WTC11 (cell line): ENCODE results near the gene CD164. TPM values are rescaled to one million over a fixed set of nuclear protein-coding genes. Genes with fewer than 3 reads are reported as not detected.

Experiments
- ATAC-seq: fragments of 200-7000 bp; cut with Tn5 transposase; 2 replicates; pipeline ENCODE4 v1.10.0; 2021; ENCODE audit warnings: mild to moderate bottlenecking, moderate library complexity
- CTCF ChIA-PET: fragments of 300-600 bp; sonication (Branson Sonifier 250); formaldehyde crosslinking; loops from one replicate; lab custom pipeline; 2021; ENCODE audit warnings: antibody characterized with exemption; lab: Charles Lee
- POLR2A ChIA-PET: fragments of 350-600 bp; sonication (Branson Sonifier 250); formaldehyde crosslinking; loops from one replicate; lab custom pipeline; 2021; ENCODE audit warnings: antibody characterized with exemption; lab: Charles Lee
- DNase-seq: peaks from one replicate; pipeline ENCODE4 v3.0.0; 2021; ENCODE audit warnings: low spot score
- H3K27ac Mint-ChIP-seq: 2 replicates; pipeline ENCODE4 v1.8.0; 2021; ENCODE audit warnings: mixed read lengths
- H3K27me3 Mint-ChIP-seq: 2 replicates; pipeline ENCODE4 v1.8.0; 2021; ENCODE audit warnings: low read depth, mild to moderate bottlenecking, moderate library complexity, mixed read lengths
- H3K36me3 Mint-ChIP-seq: 2 replicates; pipeline ENCODE4 v1.8.0; 2021; ENCODE audit warnings: mixed read lengths
- H3K4me1 Mint-ChIP-seq: 2 replicates; pipeline ENCODE4 v1.8.0; 2022; ENCODE audit warnings: mixed read lengths
- H3K4me3 Mint-ChIP-seq: 2 replicates; pipeline ENCODE4 v1.8.0; 2021; ENCODE audit warnings: mild to moderate bottlenecking, moderate library complexity, mixed read lengths
- H3K9me3 Mint-ChIP-seq: 2 replicates; pipeline ENCODE4 v1.8.0; 2021; ENCODE audit warnings: mixed read lengths
- CREM ChIP-seq: sonication (generic); formaldehyde crosslinking; IDR thresholded peaks from 2 replicates; pipeline ENCODE4 v1.8.1; 2022; ENCODE audit warnings: mild to moderate bottlenecking, missing genetic modification reagents, moderate library complexity
- JAZF1 ChIP-seq: fragments of 250-450 bp; sonication (Bioruptor Pico); IDR thresholded peaks from 2 replicates; pipeline ENCODE4 v1.9.0; 2021; ENCODE audit warnings: moderate library complexity, mild to moderate bottlenecking, inconsistent platforms
- JUN ChIP-seq: sonication (generic); formaldehyde crosslinking; IDR thresholded peaks from 2 replicates; pipeline ENCODE4 v1.8.0; 2023; ENCODE audit warnings: mild to moderate bottlenecking, missing genetic modification reagents
- NFATC4 ChIP-seq: fragments of 250-450 bp; sonication (Bioruptor Pico); IDR thresholded peaks from 2 replicates; pipeline ENCODE4 v1.9.0; 2021; ENCODE audit warnings: mild to moderate bottlenecking
- NR1H2 ChIP-seq: sonication (generic); formaldehyde crosslinking; IDR thresholded peaks from 2 replicates; pipeline ENCODE4 v1.9.0; 2021; ENCODE audit warnings: mild to moderate bottlenecking, moderate library complexity, missing genetic modification reagents
- RELA ChIP-seq: sonication (generic); formaldehyde crosslinking; IDR thresholded peaks from 2 replicates; pipeline ENCODE4 v1.8.1; 2022; ENCODE audit warnings: missing genetic modification reagents, mild to moderate bottlenecking, borderline replicate concordance
- ZNF263 ChIP-seq: sonication (generic); formaldehyde crosslinking; IDR thresholded peaks from 2 replicates; pipeline ENCODE4 v1.8.1; 2022; ENCODE audit warnings: low read depth, mild to moderate bottlenecking, moderate library complexity, missing genetic modification reagents
- total RNA-seq: library from RNA; stranded (reverse); gene quantifications from 3 replicates; pipeline ENCODE4 v1.2.3, GENCODE V29; 2021
- TF ChIP-seq, protein P1 (sequence below): sonication (generic); formaldehyde crosslinking; conservative IDR thresholded peaks from 2 replicates; pipeline ENCODE4 v1.8.1; 2023; ENCODE audit warnings: mild to moderate bottlenecking, low read depth, missing genetic modification reagents, moderate library complexity
- TF ChIP-seq, protein P2 (sequence below): sonication (generic); formaldehyde crosslinking; IDR thresholded peaks from 2 replicates; pipeline ENCODE4 v1.8.1; 2022; ENCODE audit warnings: mild to moderate bottlenecking, moderate library complexity, missing genetic modification reagents
- TF ChIP-seq, protein P3 (sequence below): fragments of 250-450 bp; sonication (Bioruptor Pico); IDR thresholded peaks from 2 replicates; pipeline ENCODE4 v1.9.0; 2021; ENCODE audit warnings: mild to moderate bottlenecking
- TF ChIP-seq, protein P4 (sequence below): sonication (generic); formaldehyde crosslinking; IDR thresholded peaks from 2 replicates; pipeline ENCODE4 v1.8.1; 2023; ENCODE audit warnings: mild to moderate bottlenecking, missing genetic modification reagents, moderate library complexity
- TF ChIP-seq, protein P5 (sequence below): fragments of 250-450 bp; sonication (Bioruptor Pico); IDR thresholded peaks from 2 replicates; pipeline ENCODE4 v1.9.0; 2021; ENCODE audit warnings: mild to moderate bottlenecking
- TF ChIP-seq, protein P6 (sequence below): sonication (generic); formaldehyde crosslinking; IDR thresholded peaks from 2 replicates; pipeline ENCODE4 v1.8.1; 2023; ENCODE audit warnings: mild to moderate bottlenecking, missing genetic modification reagents, borderline replicate concordance

Gene CD164
- total RNA-seq, 1 experiment from 2014 or later: 74.9 TPM

DNA sequence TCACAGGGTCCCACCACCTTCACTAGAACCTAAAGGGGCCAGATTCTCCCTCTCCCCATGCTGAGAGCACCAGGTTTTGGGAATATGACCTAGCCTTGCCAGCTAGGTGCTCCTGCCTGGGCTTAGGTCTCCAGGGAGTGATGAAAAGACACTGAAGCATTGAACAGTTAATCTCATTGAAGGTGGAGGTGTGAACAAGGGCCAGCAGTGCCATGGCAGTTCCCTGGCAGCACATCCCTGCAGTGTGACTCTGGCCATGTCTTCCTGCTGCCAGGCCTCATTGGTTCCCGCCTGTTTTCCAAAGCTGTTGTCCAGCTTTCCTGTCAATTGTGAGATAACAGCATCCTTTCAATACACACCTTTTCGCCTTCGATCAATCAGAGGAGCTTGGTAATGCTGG, 47.2 kb upstream of the CD164 start (continued):
- TF ChIP-seq, protein P1, sequence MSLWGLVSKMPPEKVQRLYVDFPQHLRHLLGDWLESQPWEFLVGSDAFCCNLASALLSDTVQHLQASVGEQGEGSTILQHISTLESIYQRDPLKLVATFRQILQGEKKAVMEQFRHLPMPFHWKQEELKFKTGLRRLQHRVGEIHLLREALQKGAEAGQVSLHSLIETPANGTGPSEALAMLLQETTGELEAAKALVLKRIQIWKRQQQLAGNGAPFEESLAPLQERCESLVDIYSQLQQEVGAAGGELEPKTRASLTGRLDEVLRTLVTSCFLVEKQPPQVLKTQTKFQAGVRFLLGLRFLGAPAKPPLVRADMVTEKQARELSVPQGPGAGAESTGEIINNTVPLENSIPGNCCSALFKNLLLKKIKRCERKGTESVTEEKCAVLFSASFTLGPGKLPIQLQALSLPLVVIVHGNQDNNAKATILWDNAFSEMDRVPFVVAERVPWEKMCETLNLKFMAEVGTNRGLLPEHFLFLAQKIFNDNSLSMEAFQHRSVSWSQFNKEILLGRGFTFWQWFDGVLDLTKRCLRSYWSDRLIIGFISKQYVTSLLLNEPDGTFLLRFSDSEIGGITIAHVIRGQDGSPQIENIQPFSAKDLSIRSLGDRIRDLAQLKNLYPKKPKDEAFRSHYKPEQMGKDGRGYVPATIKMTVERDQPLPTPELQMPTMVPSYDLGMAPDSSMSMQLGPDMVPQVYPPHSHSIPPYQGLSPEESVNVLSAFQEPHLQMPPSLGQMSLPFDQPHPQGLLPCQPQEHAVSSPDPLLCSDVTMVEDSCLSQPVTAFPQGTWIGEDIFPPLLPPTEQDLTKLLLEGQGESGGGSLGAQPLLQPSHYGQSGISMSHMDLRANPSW (CRISPR knock-in tag): no peak

DNA sequence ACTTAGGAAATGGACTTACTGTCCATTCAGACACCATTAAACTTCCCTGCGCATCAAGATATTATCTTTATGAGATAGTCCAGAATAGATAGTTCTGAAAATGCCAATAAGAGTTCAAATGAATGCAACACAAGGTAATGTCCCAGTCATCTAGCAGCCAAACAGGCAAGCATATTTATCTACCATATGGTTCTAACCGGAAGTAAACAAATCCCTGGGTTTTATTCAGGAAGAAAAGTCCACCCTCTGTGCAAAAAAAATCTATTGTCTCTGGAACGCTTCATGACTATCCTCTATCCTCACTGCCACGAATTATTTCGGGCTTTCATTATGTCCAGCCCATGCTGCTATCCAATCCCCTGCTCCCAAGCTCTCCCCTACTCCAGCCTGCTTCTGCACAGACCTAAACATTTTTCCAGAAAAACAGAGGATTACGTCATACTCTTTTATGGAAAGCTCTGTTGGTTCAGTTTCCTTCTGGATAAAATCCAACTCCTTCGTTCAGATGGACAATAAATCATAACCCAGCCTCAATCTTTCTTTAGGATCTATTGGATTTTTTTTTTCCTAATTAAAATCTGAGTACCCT, 46.7 kb upstream of the CD164 start:
- Mint-ChIP-seq H3K4me3 (no peak overlapping the region), H3K36me3 (no peaks in the 10 kb centered on the region), H3K4me1 (no peaks in the 10 kb centered on the region), H3K9me3 (no peaks in the 10 kb centered on the region), H3K27ac (no peak overlapping the region), H3K27me3 (no peaks in the 10 kb centered on the region; the same call in 1 of the 2 replicates)
- POLR2A ChIA-PET: no interaction called here
- DNase-seq: no peak
- no peak for ATAC-seq
- CTCF ChIA-PET: interaction anchor here (0.6 kb wide), 1 partner anchor 321 kb away, joined by 3 read pairs; no protein-coding TSS in a partner anchor
- TF ChIP-seq, protein P2, sequence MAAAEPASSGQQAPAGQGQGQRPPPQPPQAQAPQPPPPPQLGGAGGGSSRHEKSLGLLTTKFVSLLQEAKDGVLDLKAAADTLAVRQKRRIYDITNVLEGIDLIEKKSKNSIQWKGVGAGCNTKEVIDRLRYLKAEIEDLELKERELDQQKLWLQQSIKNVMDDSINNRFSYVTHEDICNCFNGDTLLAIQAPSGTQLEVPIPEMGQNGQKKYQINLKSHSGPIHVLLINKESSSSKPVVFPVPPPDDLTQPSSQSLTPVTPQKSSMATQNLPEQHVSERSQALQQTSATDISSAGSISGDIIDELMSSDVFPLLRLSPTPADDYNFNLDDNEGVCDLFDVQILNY (CRISPR knock-in tag): no peak
- no peak for TF ChIP-seq JUN (CRISPR knock-in tag)

DNA sequence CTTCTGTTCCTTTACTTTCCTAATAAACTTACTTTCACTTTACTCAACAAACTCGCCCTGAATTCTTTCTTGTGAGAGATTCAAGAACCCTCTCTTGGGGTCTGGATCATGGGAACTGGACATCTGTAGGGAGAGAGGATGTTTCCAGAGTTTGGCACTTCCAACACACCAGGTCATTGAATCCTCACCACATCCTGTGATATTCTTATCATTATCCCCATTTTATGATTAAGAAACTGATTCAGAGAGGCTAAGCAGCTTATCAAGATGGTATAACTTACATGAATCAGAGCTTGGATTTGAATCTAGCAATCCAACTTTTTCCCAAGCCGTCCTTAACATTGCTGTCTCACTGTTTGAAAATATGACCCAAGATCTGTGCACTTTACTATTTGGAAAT, 42.7 kb upstream of the CD164 start:
- TF ChIP-seq, protein P1 (CRISPR knock-in tag): no peak
- TF ChIP-seq, protein P3, sequence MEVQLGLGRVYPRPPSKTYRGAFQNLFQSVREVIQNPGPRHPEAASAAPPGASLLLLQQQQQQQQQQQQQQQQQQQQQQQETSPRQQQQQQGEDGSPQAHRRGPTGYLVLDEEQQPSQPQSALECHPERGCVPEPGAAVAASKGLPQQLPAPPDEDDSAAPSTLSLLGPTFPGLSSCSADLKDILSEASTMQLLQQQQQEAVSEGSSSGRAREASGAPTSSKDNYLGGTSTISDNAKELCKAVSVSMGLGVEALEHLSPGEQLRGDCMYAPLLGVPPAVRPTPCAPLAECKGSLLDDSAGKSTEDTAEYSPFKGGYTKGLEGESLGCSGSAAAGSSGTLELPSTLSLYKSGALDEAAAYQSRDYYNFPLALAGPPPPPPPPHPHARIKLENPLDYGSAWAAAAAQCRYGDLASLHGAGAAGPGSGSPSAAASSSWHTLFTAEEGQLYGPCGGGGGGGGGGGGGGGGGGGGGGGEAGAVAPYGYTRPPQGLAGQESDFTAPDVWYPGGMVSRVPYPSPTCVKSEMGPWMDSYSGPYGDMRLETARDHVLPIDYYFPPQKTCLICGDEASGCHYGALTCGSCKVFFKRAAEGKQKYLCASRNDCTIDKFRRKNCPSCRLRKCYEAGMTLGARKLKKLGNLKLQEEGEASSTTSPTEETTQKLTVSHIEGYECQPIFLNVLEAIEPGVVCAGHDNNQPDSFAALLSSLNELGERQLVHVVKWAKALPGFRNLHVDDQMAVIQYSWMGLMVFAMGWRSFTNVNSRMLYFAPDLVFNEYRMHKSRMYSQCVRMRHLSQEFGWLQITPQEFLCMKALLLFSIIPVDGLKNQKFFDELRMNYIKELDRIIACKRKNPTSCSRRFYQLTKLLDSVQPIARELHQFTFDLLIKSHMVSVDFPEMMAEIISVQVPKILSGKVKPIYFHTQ: no peak
- TF ChIP-seq, protein P4, sequence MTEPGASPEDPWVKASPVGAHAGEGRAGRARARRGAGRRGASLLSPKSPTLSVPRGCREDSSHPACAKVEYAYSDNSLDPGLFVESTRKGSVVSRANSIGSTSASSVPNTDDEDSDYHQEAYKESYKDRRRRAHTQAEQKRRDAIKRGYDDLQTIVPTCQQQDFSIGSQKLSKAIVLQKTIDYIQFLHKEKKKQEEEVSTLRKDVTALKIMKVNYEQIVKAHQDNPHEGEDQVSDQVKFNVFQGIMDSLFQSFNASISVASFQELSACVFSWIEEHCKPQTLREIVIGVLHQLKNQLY: no peak
- TF ChIP-seq CREM: no peak
- no peaks in the 10 kb centered on the region for H3K27me3 Mint-ChIP-seq
- H3K9me3 Mint-ChIP-seq: no peaks in the 10 kb centered on the region
- ATAC-seq (no peak), DNase-seq (no peak)
- no peak overlapping the region for H3K27ac Mint-ChIP-seq
- no peaks in the 10 kb centered on the region for H3K4me1 Mint-ChIP-seq
- POLR2A ChIA-PET: no interaction called here
- CTCF ChIA-PET: no interaction called here
- H3K4me3 Mint-ChIP-seq: no peak overlapping the region
- H3K36me3 Mint-ChIP-seq: no peaks in the 10 kb centered on the region

DNA sequence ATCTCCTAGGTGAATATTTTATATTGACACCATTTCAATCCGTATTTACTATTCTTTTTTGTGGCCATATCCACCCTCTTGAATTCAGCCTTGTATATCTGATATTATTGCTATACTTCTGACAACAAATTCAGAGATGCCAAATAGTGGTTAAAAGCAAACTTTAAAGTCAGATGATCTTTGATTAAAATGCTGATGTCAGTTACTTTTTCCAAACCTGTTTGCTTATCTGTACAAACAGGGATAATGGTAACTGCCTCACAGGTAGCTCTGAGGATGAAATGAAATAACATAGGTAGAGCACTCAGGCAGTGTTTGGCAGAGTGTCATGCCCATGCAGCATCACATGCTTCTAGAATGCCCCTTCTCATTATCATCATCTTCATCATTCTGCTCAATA, 38.9 kb upstream of the CD164 start:
- no peak overlapping the region for H3K27ac Mint-ChIP-seq
- H3K36me3 Mint-ChIP-seq: no peaks in the 10 kb centered on the region
- no peaks in the 10 kb centered on the region for H3K4me1 Mint-ChIP-seq
- DNase-seq: no peak
- H3K4me3 Mint-ChIP-seq: no peak overlapping the region
- ChIA-PET CTCF (no interaction called here), POLR2A (no interaction called here)
- ATAC-seq: no peak
- H3K9me3 Mint-ChIP-seq: no peaks in the 10 kb centered on the region
- no peaks in the 10 kb centered on the region for H3K27me3 Mint-ChIP-seq
- TF ChIP-seq NR1H2 (CRISPR knock-in tag) (no peak), RELA (CRISPR knock-in tag) (no peak), ZNF263 (CRISPR knock-in tag) (no peak), NFATC4 (no peak), JAZF1 (CRISPR knock-in tag) (no peak)
- TF ChIP-seq, protein P5, sequence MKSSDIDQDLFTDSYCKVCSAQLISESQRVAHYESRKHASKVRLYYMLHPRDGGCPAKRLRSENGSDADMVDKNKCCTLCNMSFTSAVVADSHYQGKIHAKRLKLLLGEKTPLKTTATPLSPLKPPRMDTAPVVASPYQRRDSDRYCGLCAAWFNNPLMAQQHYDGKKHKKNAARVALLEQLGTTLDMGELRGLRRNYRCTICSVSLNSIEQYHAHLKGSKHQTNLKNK: no peak
- TF ChIP-seq, protein P6, sequence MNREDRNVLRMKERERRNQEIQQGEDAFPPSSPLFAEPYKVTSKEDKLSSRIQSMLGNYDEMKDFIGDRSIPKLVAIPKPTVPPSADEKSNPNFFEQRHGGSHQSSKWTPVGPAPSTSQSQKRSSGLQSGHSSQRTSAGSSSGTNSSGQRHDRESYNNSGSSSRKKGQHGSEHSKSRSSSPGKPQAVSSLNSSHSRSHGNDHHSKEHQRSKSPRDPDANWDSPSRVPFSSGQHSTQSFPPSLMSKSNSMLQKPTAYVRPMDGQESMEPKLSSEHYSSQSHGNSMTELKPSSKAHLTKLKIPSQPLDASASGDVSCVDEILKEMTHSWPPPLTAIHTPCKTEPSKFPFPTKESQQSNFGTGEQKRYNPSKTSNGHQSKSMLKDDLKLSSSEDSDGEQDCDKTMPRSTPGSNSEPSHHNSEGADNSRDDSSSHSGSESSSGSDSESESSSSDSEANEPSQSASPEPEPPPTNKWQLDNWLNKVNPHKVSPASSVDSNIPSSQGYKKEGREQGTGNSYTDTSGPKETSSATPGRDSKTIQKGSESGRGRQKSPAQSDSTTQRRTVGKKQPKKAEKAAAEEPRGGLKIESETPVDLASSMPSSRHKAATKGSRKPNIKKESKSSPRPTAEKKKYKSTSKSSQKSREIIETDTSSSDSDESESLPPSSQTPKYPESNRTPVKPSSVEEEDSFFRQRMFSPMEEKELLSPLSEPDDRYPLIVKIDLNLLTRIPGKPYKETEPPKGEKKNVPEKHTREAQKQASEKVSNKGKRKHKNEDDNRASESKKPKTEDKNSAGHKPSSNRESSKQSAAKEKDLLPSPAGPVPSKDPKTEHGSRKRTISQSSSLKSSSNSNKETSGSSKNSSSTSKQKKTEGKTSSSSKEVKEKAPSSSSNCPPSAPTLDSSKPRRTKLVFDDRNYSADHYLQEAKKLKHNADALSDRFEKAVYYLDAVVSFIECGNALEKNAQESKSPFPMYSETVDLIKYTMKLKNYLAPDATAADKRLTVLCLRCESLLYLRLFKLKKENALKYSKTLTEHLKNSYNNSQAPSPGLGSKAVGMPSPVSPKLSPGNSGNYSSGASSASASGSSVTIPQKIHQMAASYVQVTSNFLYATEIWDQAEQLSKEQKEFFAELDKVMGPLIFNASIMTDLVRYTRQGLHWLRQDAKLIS (CRISPR knock-in tag): no peak
